GM12878 (cell line): ENCODE data around the gene MSL1. TPM values are rescaled to one million over a fixed set of nuclear protein-coding genes. Genes with fewer than 3 reads are reported as not detected.

Experiments used
- ATAC-seq: fragments of 200-7000 bp; cut with Tn5 transposase; 3 replicates; pipeline ENCODE4 v1.9.1; 2020; ENCODE audit warnings: mild to moderate bottlenecking, moderate library complexity
- BruUV-seq: library from RNA; stranded (reverse); fragments of 400-500 nt; replicated peaks from 2 replicates; lab custom pipeline; 2021; lab: Mats Ljungman, UMichigan
- CTCF ChIA-PET: fragments of 300-600 bp; sonication (Branson Sonifier 250); formaldehyde crosslinking; extraction: SDS; loops from one replicate; lab custom pipeline; 2021; ENCODE audit warnings: inconsistent platforms; lab: Yijun Ruan, JAX
- POLR2A ChIA-PET: fragments of 350-600 bp; formaldehyde crosslinking; extraction: SDS; loops from one replicate; lab custom pipeline; 2021; ENCODE audit warnings: inconsistent platforms; lab: Charles Lee
- RAD21 ChIA-PET: fragments of 300-600 bp; sonication (Branson Sonifier 250); formaldehyde crosslinking; loops from one replicate; lab custom pipeline; 2023; ENCODE audit warnings: antibody characterized with exemption; ENCODE audit not compliant: unreplicated experiment; lab: Charles Lee
- SMC1A ChIA-PET: fragments of 300-600 bp; sonication (Branson Sonifier 250); formaldehyde crosslinking; loops from one replicate; lab custom pipeline; 2023; ENCODE audit not compliant: unreplicated experiment, uncharacterized antibody; lab: Charles Lee
- DNase-seq: peaks from one replicate; pipeline ENCODE4 v3.0.0-alpha.2; 2011; ENCODE audit warnings: low read depth, low spot score
- FAIRE-seq: peaks from 3 replicates; lab custom pipeline; 2011; peaks lifted over from hg19 to GRCh38; lab: Jason Lieb, UNC
- H2AFZ ChIP-seq: 2 replicates; pipeline ENCODE4 v1.6.0; 2011; ENCODE audit warnings: low read depth, low read length, control low read depth; ENCODE audit not compliant: control insufficient read depth
- H3K27ac ChIP-seq: 2 replicates; pipeline ENCODE4 v1.5.1; 2011; ENCODE audit warnings: control low read depth; ENCODE audit not compliant: control insufficient read depth, insufficient read depth
- H3K27me3 ChIP-seq, 2 experiments: replicated peaks in 1 of 2; 2 replicates each; pipeline versions ENCODE4 v1.6.0 to v1.6.1; 2011; ENCODE audit warnings: low read length in 1 of 2; ENCODE audit not compliant: control insufficient read depth in 2 of 2, insufficient read depth in 2 of 2
- H3K36me3 ChIP-seq, 2 experiments: 2 replicates each; pipeline ENCODE4 v1.5.1; 2011; ENCODE audit warnings: low read length in 1 of 2; ENCODE audit not compliant: control insufficient read depth in 2 of 2, insufficient read depth in 2 of 2
- H3K4me1 ChIP-seq: 2 replicates; pipeline ENCODE4 v1.6.1; 2011; ENCODE audit warnings: mild to moderate bottlenecking, low read length, moderate library complexity, mixed read lengths; ENCODE audit not compliant: control insufficient read depth, insufficient read depth
- H3K4me2 ChIP-seq: 2 replicates; pipeline ENCODE4 v1.6.0; 2011; ENCODE audit warnings: control low read depth; ENCODE audit not compliant: control insufficient read depth, insufficient read depth
- H3K4me3 ChIP-seq: fragments of 200-600 bp; sonication (generic); 2 replicates; pipeline ENCODE4 v1.5.1; 2016
- H3K79me2 ChIP-seq: 2 replicates; pipeline ENCODE4 v1.6.0; 2011; ENCODE audit warnings: low read length; ENCODE audit not compliant: control insufficient read depth, insufficient read depth
- H3K9ac ChIP-seq: 2 replicates; pipeline ENCODE4 v1.8.0; 2011; ENCODE audit warnings: low read length, control low read depth, mixed read lengths; ENCODE audit not compliant: control insufficient read depth, insufficient read depth
- H3K9me3 ChIP-seq: replicated peaks from 3 replicates; pipeline ENCODE4 v1.5.1; 2011; ENCODE audit warnings: mild to moderate bottlenecking, low read length; ENCODE audit not compliant: control insufficient read depth, insufficient read depth
- H4K20me1 ChIP-seq: 2 replicates; pipeline ENCODE4 v1.6.0; 2011; ENCODE audit not compliant: control insufficient read depth, insufficient read depth
- DPF2 ChIP-seq: fragments of 450-650 bp; IDR thresholded peaks from 2 replicates; pipeline ENCODE4 v1.6.1; 2017; ENCODE audit warnings: mild to moderate bottlenecking
- RAD51 ChIP-seq: fragments of 450-650 bp; IDR thresholded peaks from 2 replicates; pipeline ENCODE4 v1.6.1; 2016; ENCODE audit warnings: moderate library complexity, mild to moderate bottlenecking, inconsistent platforms
- WGBS: methylation state at CpG from one replicate; pipeline ENCODE4 v1.1.6; 2016; ENCODE audit warnings: low lambda C conversion rate; ENCODE audit not compliant: insufficient replicate concordance, insufficient coverage; ENCODE audit errors: missing lambda C conversion rate; 5-methylcytosine and 5-hydroxymethylcytosine counted together
- in situ Hi-C: fragments of 300-500 bp; cut with MboI; formaldehyde crosslinking; loops from 9 replicates; pipeline ENCODE4 v1.14.3; 2018; ENCODE audit warnings: mixed read lengths
- intact Hi-C: fragments of 100-400 bp; cut with micrococcal nuclease; formaldehyde crosslinking; loops from one replicate; pipeline ENCODE4 v1.14.2; 2022; ENCODE audit not compliant: unreplicated experiment
- polyA plus RNA-seq, 11 experiments: library from polyadenylated mRNA; depleted of rRNA in 4 of 11; unstranded in 6 of 11; stranded (reverse) in 5 of 11; fragments of >200 nt; fragmentation: Nextera tagmentation in 4 of 11; fragmentation: Illumina TruSeq in 1 of 11; extraction: Ambion mirVana in 4 of 11; extraction: Trizol in 1 of 11; gene quantifications; 1 replicate in 1 of 11; 2 replicates in 10 of 11; pipeline versions ENCODE4 v1.2.1 to v1.2.3, GENCODE V29; 2011 to 2016; ENCODE audit warnings: inconsistent platforms in 2 of 11, missing spikeins in 2 of 11, low read depth in 1 of 11
- total RNA-seq, 4 experiments: library from RNA; depleted of rRNA in 3 of 4; stranded (reverse); fragments of >200 nt in 3 of 4; fragmentation: Illumina TruSeq in 1 of 4; extraction: Trizol in 1 of 4; gene quantifications; 2 replicates each; pipeline versions ENCODE4 v1.2.1 to v1.2.3, GENCODE V29; 2013 to 2021
- TF ChIP-seq, protein P1 (sequence below): fragments of 450-650 bp; IDR thresholded peaks from 2 replicates; pipeline ENCODE4 v1.6.1; 2018; ENCODE audit warnings: mild to moderate bottlenecking, low read depth, moderate library complexity; ENCODE audit not compliant: partially characterized antibody
- TF ChIP-seq, protein P2 (sequence below), 3 experiments: IDR thresholded peaks in 2 of 3; conservative IDR thresholded peaks in 1 of 3; 2 replicates each; pipeline ENCODE4 v1.5.1; 2011; ENCODE audit warnings: low read depth in 3 of 3, low read length in 3 of 3, mild to moderate bottlenecking in 3 of 3, control low read depth in 2 of 3, moderate library complexity in 2 of 3, inconsistent platforms in 1 of 3, mixed read lengths in 1 of 3; ENCODE audit not compliant: control insufficient read depth in 2 of 3, insufficient read depth in 1 of 3; ENCODE audit errors: extremely low read depth in 1 of 3

MSL1 gene
- total and polyA plus RNA-seq, 10 of the 15 experiments (the other 5 are each of a cell fraction or from before 2014, with no cell fraction given) = 6.1 to 95.2 (median 51.8) TPM

DNA sequence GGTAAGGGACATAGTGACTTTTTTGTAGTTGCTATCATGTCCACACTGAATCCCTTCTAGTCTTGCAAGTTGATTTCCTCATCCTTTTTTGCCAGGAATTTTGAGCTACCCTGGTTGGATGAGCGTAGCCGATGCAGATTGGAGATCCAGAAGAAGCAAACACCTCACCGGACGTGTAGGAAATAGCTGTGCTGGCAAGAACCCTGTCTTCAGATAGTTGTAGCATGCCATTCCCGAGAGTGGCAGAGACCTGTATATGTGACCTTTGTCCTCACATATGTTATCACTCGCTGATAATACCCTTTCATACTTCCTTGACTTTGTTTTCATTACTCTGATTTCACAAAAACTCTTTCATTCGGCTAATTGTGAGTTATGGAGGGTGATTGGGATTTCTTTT lies 12.4 kb downstream of the MSL1 start (continued):
- TF ChIP-seq, protein P1, sequence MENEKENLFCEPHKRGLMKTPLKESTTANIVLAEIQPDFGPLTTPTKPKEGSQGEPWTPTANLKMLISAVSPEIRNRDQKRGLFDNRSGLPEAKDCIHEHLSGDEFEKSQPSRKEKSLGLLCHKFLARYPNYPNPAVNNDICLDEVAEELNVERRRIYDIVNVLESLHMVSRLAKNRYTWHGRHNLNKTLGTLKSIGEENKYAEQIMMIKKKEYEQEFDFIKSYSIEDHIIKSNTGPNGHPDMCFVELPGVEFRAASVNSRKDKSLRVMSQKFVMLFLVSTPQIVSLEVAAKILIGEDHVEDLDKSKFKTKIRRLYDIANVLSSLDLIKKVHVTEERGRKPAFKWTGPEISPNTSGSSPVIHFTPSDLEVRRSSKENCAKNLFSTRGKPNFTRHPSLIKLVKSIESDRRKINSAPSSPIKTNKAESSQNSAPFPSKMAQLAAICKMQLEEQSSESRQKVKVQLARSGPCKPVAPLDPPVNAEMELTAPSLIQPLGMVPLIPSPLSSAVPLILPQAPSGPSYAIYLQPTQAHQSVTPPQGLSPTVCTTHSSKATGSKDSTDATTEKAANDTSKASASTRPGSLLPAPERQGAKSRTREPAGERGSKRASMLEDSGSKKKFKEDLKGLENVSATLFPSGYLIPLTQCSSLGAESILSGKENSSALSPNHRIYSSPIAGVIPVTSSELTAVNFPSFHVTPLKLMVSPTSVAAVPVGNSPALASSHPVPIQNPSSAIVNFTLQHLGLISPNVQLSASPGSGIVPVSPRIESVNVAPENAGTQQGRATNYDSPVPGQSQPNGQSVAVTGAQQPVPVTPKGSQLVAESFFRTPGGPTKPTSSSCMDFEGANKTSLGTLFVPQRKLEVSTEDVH = no peak
- TF ChIP-seq RAD51 = no peak

- no peak for TF ChIP-seq DPF2
- TF ChIP-seq, protein P2, sequence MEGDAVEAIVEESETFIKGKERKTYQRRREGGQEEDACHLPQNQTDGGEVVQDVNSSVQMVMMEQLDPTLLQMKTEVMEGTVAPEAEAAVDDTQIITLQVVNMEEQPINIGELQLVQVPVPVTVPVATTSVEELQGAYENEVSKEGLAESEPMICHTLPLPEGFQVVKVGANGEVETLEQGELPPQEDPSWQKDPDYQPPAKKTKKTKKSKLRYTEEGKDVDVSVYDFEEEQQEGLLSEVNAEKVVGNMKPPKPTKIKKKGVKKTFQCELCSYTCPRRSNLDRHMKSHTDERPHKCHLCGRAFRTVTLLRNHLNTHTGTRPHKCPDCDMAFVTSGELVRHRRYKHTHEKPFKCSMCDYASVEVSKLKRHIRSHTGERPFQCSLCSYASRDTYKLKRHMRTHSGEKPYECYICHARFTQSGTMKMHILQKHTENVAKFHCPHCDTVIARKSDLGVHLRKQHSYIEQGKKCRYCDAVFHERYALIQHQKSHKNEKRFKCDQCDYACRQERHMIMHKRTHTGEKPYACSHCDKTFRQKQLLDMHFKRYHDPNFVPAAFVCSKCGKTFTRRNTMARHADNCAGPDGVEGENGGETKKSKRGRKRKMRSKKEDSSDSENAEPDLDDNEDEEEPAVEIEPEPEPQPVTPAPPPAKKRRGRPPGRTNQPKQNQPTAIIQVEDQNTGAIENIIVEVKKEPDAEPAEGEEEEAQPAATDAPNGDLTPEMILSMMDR (IDR thresholded peaks at IDR 0.05 in 2 of 3, conservative IDR thresholded peaks at IDR 0.05 in 1 of 3; ENCODE audit: control insufficient read depth in 2 of 3, extremely low read depth in 1 of 3, insufficient read depth in 1 of 3, low read depth in 3 of 3, low read length in 3 of 3) = peak in 1 of 3 experiments; percentile 10; a peak in 1 of 6 replicates
- Histone ChIP-seq H3K36me3 (peaks cover 2 to 37% of the 10 kb centered on the region in 2 experiments; a peak in 3 of 4 replicates), H3K4me3 (no peak overlapping the region), H3K9me3 (no peaks in the 10 kb centered on the region; the same call in 2 of the 3 replicates), H3K27ac (no peak overlapping the region), H3K4me2 (no peak overlapping the region), H4K20me1 (no peaks in the 10 kb centered on the region), H2AFZ (no peak overlapping the region), H3K79me2 (peaks cover 22% of the 10 kb centered on the region), H3K27me3 (no peaks in the 10 kb centered on the region), H3K9ac (no peak overlapping the region), H3K4me1 (no peaks in the 10 kb centered on the region)
- BruUV-seq = no TSS peak
- intact Hi-C loops = no loop called here
- WGBS = 98% methylated on average over 3 of the region's 3 CpGs
- ChIA-PET POLR2A (interaction anchor here (2.9 to 4.9 kb wide), 2 partner anchors 11 to 12 kb away, joined by 14 to 45 read pairs; partner anchors contain the start of gene MSL1), SMC1A (interaction anchor here (1.4 to 2.0 kb wide), 3 partner anchors 11 to 23 kb away, joined by 4 to 13 read pairs (median 6); no protein-coding TSS in a partner anchor), CTCF (interaction anchor here (1.5 to 2.0 kb wide), 3 partner anchors 10 to 57 kb away, joined by 3 to 7 read pairs (median 3); no protein-coding TSS in a partner anchor), RAD21 (interaction anchor here (0.9 to 2.0 kb wide), 2 partner anchors 12 to 23 kb away, joined by 3 to 6 read pairs; no protein-coding TSS in a partner anchor)
- DNase-seq (no peak), FAIRE-seq (no peak), ATAC-seq (no peak)
- in situ Hi-C loops = no loop called here
Observed at GRCh38 chr17:40135817-40136216, 14.0 kb downstream of the MSL1 start.
